Measurements from ENCODE around the gene RHOG. TPM values are rescaled to one million over a fixed set of nuclear protein-coding genes. Genes with fewer than 3 reads are reported as not detected.
A peak's percentile ranks its signal among the peaks of the same experiment; 100 is the strongest.

Gene RHOG
- total and polyA plus RNA-seq, 3 experiments from 2014 or later = 170 to 229 (median 175) TPM

DNA sequence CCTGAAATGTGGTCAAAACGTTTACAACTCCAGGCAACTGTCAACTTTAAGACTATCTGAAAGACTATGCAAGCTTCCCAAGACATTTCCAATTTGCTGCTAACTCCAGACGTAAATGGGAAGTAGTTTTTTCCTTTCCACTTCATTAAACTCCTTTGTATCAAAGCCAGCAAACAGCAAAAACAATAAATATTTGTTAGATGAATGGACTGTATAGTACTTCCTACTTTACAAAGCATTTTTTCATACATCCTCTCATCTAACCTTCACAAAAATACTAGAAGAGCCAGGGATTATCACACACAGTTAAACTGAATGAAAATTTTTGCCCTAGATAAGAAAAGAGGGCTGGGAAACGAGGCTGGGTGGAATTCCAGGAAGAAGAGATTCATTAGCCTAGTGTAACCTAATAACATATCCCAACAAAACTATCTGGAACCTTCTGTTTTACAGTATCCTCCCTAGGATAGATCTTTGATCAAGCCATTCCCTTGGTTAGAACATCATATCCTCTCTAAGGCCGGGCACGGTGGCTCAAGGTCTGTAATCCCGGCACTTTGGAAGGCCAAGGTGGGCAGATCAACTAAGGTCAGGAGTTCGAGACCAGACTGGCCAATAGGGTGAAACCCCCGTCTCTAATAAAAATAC, 53.9 kb downstream of the RHOG start:
- Histone ChIP-seq H3K4me3 (ENCODE audit: low read length) (no peak overlapping the region), H3K27me3 (ENCODE audit: insufficient read depth, low read length, poor library complexity, severe bottlenecking) (no peaks in the 10 kb centered on the region), H3K9me3 (ENCODE audit: low read length) (no peaks in the 10 kb centered on the region), H3K4me1 (ENCODE audit: insufficient read depth, low read length) (peaks cover 59% of the 10 kb centered on the region), H3K27ac (ENCODE audit: low read depth, low read length) (no peak overlapping the region), H3K36me3 (ENCODE audit: insufficient read depth, low read length) (no peaks in the 10 kb centered on the region)
- Mint-ChIP-seq H3K27me3 (no peaks in the 10 kb centered on the region), H3K4me3 (peak overlapping the region in 1 of 7 donors; percentile 36), H3K9me3 (no peaks in the 10 kb centered on the region), H3K36me3 (peaks cover 0 to 37% (median 4%) of the 10 kb centered on the region in 3 donors), H3K4me1 (peaks cover 61 to 86% (median 81%) of the 10 kb centered on the region in 3 donors), H3K27ac (peak overlapping the region; percentile 76 to 95 (median 89))
- CTCF ChIA-PET = interaction anchor here (1.6 kb wide), 1 partner anchor 22 kb away, joined by 7 read pairs; the partner anchor contains the start of gene PGAP2
- no peak for DNase-seq
- POLR2A ChIA-PET = no interaction called here

DNA sequence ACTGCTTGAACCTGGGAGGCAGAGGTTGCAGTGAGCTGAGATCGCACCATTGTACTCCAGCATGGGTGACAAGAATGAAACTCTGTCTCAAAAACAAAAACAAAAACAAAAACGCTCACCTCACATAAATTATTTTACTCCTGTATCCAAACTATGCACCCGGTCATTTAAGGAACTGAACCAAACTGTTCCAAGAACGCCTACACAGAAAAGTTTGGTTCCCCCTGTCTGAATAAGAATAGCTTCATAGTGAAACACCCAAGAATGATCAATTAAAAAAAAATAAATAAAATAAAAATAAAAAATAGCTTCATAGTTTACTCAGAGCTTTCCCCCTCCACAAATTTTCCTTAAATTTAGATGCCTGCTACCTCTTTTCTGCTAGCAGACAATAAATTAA, 57.1 kb downstream of the RHOG start:
- Histone ChIP-seq H3K9me3 (ENCODE audit: low read length) (no peaks in the 10 kb centered on the region), H3K36me3 (ENCODE audit: insufficient read depth, low read length) (peaks cover 4% of the 10 kb centered on the region), H3K4me1 (ENCODE audit: insufficient read depth, low read length) (peaks cover 49% of the 10 kb centered on the region), H3K4me3 (ENCODE audit: low read length) (no peak overlapping the region), H3K27ac (ENCODE audit: low read depth, low read length) (no peak overlapping the region), H3K27me3 (ENCODE audit: insufficient read depth, low read length, poor library complexity, severe bottlenecking) (no peaks in the 10 kb centered on the region)
- peaks cover 1 to 52% (median 12%) of the 10 kb centered on the region in 3 donors for H3K36me3 Mint-ChIP-seq
- DNase-seq = no peak
- H3K27me3 Mint-ChIP-seq = no peaks in the 10 kb centered on the region
- no peaks in the 10 kb centered on the region for H3K9me3 Mint-ChIP-seq
- H3K27ac Mint-ChIP-seq = peak overlapping the region in 5 of 8 donors; percentile 13 to 96 (median 64)
- ChIA-PET CTCF (interaction anchor here (2.0 to 3.3 kb wide), 2 partner anchors 14 to 25 kb away, joined by 6 to 18 read pairs; partner anchors contain the start of genes NUP98 and PGAP2), POLR2A (interaction anchor here (2.1 kb wide), 1 partner anchor 14 kb away, joined by 8 read pairs; the partner anchor contains the start of gene NUP98)
- peaks cover 52 to 77% (median 72%) of the 10 kb centered on the region in 3 donors for H3K4me1 Mint-ChIP-seq
- no peak overlapping the region for H3K4me3 Mint-ChIP-seq

DNA sequence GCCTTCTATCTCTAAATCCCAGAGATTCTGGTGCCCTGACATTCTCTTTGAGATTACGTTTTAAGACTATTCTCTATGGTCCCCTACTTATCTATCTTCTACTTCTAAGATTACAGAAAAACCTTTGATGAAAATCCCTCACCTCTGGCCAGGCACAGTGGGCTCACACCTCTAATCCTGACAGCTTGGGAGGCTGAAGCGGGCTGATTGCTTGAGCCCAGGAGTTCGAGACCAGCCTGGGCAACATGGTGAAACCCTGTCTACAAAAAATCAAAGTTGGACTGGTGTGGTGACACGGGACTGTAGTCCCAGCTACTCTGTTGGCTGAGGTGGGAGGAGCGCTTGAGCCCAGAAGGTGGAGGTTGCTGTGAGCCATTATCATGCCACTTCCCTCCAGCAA, 57.8 kb downstream of the RHOG start:
- H3K27me3 Mint-ChIP-seq = no peaks in the 10 kb centered on the region
- Histone ChIP-seq H3K9me3 (ENCODE audit: low read length) (no peaks in the 10 kb centered on the region), H3K4me3 (ENCODE audit: low read length) (no peak overlapping the region), H3K27me3 (ENCODE audit: insufficient read depth, low read length, poor library complexity, severe bottlenecking) (no peaks in the 10 kb centered on the region), H3K27ac (ENCODE audit: low read depth, low read length) (no peak overlapping the region), H3K4me1 (ENCODE audit: insufficient read depth, low read length) (peaks cover 49% of the 10 kb centered on the region), H3K36me3 (ENCODE audit: insufficient read depth, low read length) (peaks cover 11% of the 10 kb centered on the region)
- ChIA-PET POLR2A (no interaction called here), CTCF (interaction anchor here (3.3 kb wide), 1 partner anchor 26 kb away, joined by 18 read pairs; the partner anchor contains the start of gene PGAP2)
- H3K4me1 Mint-ChIP-seq = peaks cover 50 to 72% (median 69%) of the 10 kb centered on the region in 3 donors
- no peak for DNase-seq
- peaks cover 7 to 56% (median 17%) of the 10 kb centered on the region in 3 donors for H3K36me3 Mint-ChIP-seq
- H3K27ac Mint-ChIP-seq = peak overlapping the region in 6 of 8 donors; percentile 1 to 83 (median 36)
- peak overlapping the region in 1 of 7 donors; percentile 69 for H3K4me3 Mint-ChIP-seq
- no peaks in the 10 kb centered on the region for H3K9me3 Mint-ChIP-seq

DNA sequence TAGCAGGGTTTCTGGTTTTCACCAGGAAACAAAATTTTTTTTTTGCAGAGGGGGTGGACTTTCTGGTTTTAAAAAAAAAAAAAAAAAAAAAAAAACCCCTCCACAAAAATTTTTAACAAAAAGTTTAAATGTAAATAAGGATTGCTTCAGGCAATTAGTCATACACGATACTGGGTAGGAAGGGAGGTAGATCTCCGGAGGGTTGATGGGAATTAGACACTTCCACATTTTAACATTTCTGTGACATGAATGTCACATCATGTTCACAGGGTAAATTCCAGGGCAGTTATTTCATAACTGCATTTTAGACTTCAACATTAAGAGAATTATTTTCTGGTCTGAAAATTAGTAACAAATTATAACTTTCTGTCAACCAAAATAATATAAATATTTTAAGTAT, 59.3 kb downstream of the RHOG start:
- Histone ChIP-seq H3K36me3 (ENCODE audit: insufficient read depth, low read length) (peaks cover 11% of the 10 kb centered on the region), H3K4me1 (ENCODE audit: insufficient read depth, low read length) (peaks cover 35% of the 10 kb centered on the region), H3K9me3 (ENCODE audit: low read length) (no peaks in the 10 kb centered on the region), H3K27me3 (ENCODE audit: insufficient read depth, low read length, poor library complexity, severe bottlenecking) (no peaks in the 10 kb centered on the region), H3K4me3 (ENCODE audit: low read length) (no peak overlapping the region), H3K27ac (ENCODE audit: low read depth, low read length) (no peak overlapping the region)
- Mint-ChIP-seq H3K4me3 (no peak overlapping the region), H3K4me1 (peaks cover 39 to 58% (median 57%) of the 10 kb centered on the region in 3 donors), H3K9me3 (no peaks in the 10 kb centered on the region), H3K36me3 (peaks cover 11 to 56% (median 19%) of the 10 kb centered on the region in 3 donors), H3K27ac (peak overlapping the region in 6 of 8 donors; percentile 13 to 80 (median 64)), H3K27me3 (no peaks in the 10 kb centered on the region)
- ChIA-PET CTCF (interaction anchor here (1.0 to 1.7 kb wide), 2 partner anchors 27 to 59 kb away, joined by 3 to 5 read pairs; partner anchors contain the start of genes PGAP2 and RHOG), POLR2A (interaction anchor here (0.7 kb wide), 2 partner anchors 10 to 28 kb away, joined by 4 to 5 read pairs; no protein-coding TSS in a partner anchor)
- no peak for DNase-seq

Other genes starting within 250 kb of the RHOG start
- gene ART5, start 199.0 kb downstream of the RHOG start, total RNA-seq = not detected
- not detected for gene ART5, start 199.0 kb downstream of the RHOG start, polyA plus RNA-seq
- gene ART1, start 195.8 kb downstream of the RHOG start, total RNA-seq = not detected
- gene ART1, start 195.8 kb downstream of the RHOG start, polyA plus RNA-seq = not detected
- 1 to 10 TPM; 1.1 to 1.6 TPM for gene CHRNA10, start 169.6 kb downstream of the RHOG start, total RNA-seq
- 0.10 TPM for gene CHRNA10, start 169.6 kb downstream of the RHOG start, polyA plus RNA-seq
- 100 to 1,000 TPM; 101 to 105 TPM for gene NUP98, start 43.4 kb downstream of the RHOG start, total RNA-seq
- 49.0 TPM for gene NUP98, start 43.4 kb downstream of the RHOG start, polyA plus RNA-seq
- gene PGAP2, start 32.4 kb downstream of the RHOG start, total RNA-seq = 10 to 100 TPM; 38.9 to 40.2 TPM
- 16.1 TPM for gene PGAP2, start 32.4 kb downstream of the RHOG start, polyA plus RNA-seq
- gene STIM1, start 14.7 kb upstream of the RHOG start, total RNA-seq = 10 to 100 TPM; 45.6 to 46.0 TPM
- gene STIM1, start 14.7 kb upstream of the RHOG start, polyA plus RNA-seq = 43.8 TPM